Kidney epithelial cell (primary cell): ENCODE data around the gene PVR. TPM values are rescaled to one million over a fixed set of nuclear protein-coding genes. Genes with fewer than 3 reads are reported as not detected.

ENCODE experiments used
- DNase-seq: peaks from one replicate; pipeline ENCODE4 v3.0.0-alpha.2; 2010; ENCODE audit warnings: low read depth
- H3K27me3 ChIP-seq: 2 replicates; pipeline ENCODE4 v1.6.0; 2011; ENCODE audit warnings: low read length; ENCODE audit not compliant: control insufficient read depth, insufficient read depth
- H3K36me3 ChIP-seq: 2 replicates; pipeline ENCODE4 v1.5.1; 2011; ENCODE audit warnings: low read length; ENCODE audit not compliant: control insufficient read depth, insufficient read depth
- H3K4me3 ChIP-seq: 2 replicates; pipeline ENCODE4 v1.5.1; 2011; ENCODE audit warnings: low read depth, mild to moderate bottlenecking, control low read depth, low read length
- total RNA-seq: library from RNA; depleted of rRNA; stranded (reverse); fragments of >200 nt; gene quantifications from 2 replicates; pipeline ENCODE4 v1.2.3, GENCODE V29; 2015
- TF ChIP-seq, protein P1 (sequence below): IDR thresholded peaks from 2 replicates; pipeline ENCODE4 v1.5.1; 2011; ENCODE audit warnings: mild to moderate bottlenecking, moderate library complexity, low read length, control low read depth, inconsistent platforms; ENCODE audit not compliant: insufficient read depth, poor library complexity, severe bottlenecking

The PVR gene
- total RNA-seq, 1 donor from 2014 or later: 176 TPM

DNA sequence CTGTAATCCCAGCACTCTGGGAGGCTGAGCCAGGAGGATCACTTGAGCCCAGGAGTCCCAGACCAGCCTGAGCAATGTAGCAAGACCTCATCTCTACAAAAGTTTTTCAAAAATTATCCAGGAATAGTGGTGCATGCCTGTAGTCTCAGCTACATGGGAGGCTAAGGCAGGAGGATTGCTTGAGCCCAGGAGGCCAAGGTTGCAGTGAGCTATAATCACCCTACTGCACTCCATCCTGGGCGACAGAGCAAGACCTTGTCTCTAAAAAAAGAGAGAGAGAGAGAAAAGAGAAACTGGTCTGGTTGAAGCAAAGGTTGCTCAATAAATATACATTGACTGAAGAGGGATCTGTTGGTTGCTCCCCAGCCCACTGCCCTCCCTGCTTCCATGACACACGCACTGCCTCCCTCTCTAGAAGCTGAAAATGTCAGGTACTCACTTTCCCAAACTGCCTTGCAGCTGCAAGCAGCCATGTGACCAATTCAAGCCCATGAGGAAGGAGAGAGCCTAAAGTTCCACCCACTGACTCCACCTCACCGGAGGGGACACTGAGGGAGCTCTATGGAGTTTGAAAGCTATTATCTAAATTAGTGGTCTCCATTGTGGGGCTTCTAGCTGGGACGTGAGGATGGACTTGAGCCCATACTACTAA, 69.3 kb downstream of the PVR start:
- Histone ChIP-seq H3K27me3 (no peaks in the 10 kb centered on the region), H3K36me3 (no peaks in the 10 kb centered on the region), H3K4me3 (no peak overlapping the region)
- DNase-seq: no peak
- TF ChIP-seq, protein P1, sequence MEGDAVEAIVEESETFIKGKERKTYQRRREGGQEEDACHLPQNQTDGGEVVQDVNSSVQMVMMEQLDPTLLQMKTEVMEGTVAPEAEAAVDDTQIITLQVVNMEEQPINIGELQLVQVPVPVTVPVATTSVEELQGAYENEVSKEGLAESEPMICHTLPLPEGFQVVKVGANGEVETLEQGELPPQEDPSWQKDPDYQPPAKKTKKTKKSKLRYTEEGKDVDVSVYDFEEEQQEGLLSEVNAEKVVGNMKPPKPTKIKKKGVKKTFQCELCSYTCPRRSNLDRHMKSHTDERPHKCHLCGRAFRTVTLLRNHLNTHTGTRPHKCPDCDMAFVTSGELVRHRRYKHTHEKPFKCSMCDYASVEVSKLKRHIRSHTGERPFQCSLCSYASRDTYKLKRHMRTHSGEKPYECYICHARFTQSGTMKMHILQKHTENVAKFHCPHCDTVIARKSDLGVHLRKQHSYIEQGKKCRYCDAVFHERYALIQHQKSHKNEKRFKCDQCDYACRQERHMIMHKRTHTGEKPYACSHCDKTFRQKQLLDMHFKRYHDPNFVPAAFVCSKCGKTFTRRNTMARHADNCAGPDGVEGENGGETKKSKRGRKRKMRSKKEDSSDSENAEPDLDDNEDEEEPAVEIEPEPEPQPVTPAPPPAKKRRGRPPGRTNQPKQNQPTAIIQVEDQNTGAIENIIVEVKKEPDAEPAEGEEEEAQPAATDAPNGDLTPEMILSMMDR: no peak

Other genes starting within 250 kb of the PVR start
- gene ZNF285, start 242.3 kb upstream of the PVR start, total RNA-seq: 3.8 and 5.1 TPM in 2 replicates
- 4.9 and 17.5 TPM in 2 replicates for gene ZNF229, start 195.4 kb upstream of the PVR start, total RNA-seq
- gene ZNF180, start 143.4 kb upstream of the PVR start, total RNA-seq: 6.0 and 16.6 TPM in 2 replicates
- not detected in 2 replicates for gene CEACAM20, start 114.2 kb upstream of the PVR start, total RNA-seq
- gene IGSF23, start 30.3 kb upstream of the PVR start, total RNA-seq: 0.13 TPM in 1 of 2 replicates, not detected in the other
- 6.4 and 10.5 TPM in 2 replicates for gene CEACAM19, start 27.6 kb downstream of the PVR start, total RNA-seq
- gene CEACAM16, start 55.2 kb downstream of the PVR start, total RNA-seq: not detected in 2 replicates
- 16.2 and 19.1 TPM in 2 replicates for gene BCL3, start 104.8 kb downstream of the PVR start, total RNA-seq
- 8.8 and 9.9 TPM in 2 replicates for gene CBLC, start 134.0 kb downstream of the PVR start, total RNA-seq
- 27.6 and 29.6 TPM in 2 replicates for gene BCAM, start 165.2 kb downstream of the PVR start, total RNA-seq
- 240 and 243 TPM in 2 replicates for gene NECTIN2, start 202.4 kb downstream of the PVR start, total RNA-seq
- gene TOMM40, start 247.3 kb downstream of the PVR start, total RNA-seq: 65.3 and 73.7 TPM in 2 replicates